Activated CD8-positive, alpha-beta T cell treated with anti-CD3 and anti-CD28 coated beads for 36 hours (primary cell): ENCODE data around the gene KIF26B. TPM values are rescaled to one million over a fixed set of nuclear protein-coding genes. Genes with fewer than 3 reads are reported as not detected.

ENCODE experiments used
- ATAC-seq: fragments of 200-7000 bp; cut with Tn5 transposase; one replicate; pipeline ENCODE4 v1.10.0; 2021; ENCODE audit warnings: mild to moderate bottlenecking, moderate library complexity
- CTCF ChIA-PET: fragments of 350-600 bp; sonication (Branson Sonifier 250); formaldehyde crosslinking; loops from one replicate; lab custom pipeline; 2021; ENCODE audit warnings: antibody characterized with exemption; lab: Charles Lee
- POLR2A ChIA-PET: fragments of 350-600 bp; sonication (Branson Sonifier 250); formaldehyde crosslinking; loops from one replicate; lab custom pipeline; 2021; ENCODE audit warnings: antibody characterized with exemption; lab: Charles Lee
- DNase-seq: peaks from one replicate; pipeline ENCODE4 v3.0.0-alpha.2; 2020
- H3K27ac Mint-ChIP-seq: one replicate; pipeline ENCODE4 v1.8.0; 2021; ENCODE audit warnings: mild to moderate bottlenecking, mixed read lengths
- H3K27me3 Mint-ChIP-seq: one replicate; pipeline ENCODE4 v1.8.0; 2021; ENCODE audit warnings: mixed read lengths
- H3K36me3 Mint-ChIP-seq: one replicate; pipeline ENCODE4 v1.8.0; 2021; ENCODE audit warnings: low read depth, mixed read lengths
- H3K4me1 Mint-ChIP-seq: one replicate; pipeline ENCODE4 v1.8.0; 2021; ENCODE audit warnings: low read depth, mixed read lengths
- H3K4me3 Mint-ChIP-seq: one replicate; pipeline ENCODE4 v1.8.0; 2021; ENCODE audit warnings: mild to moderate bottlenecking, moderate library complexity, mixed read lengths
- H3K9me3 Mint-ChIP-seq: one replicate; pipeline ENCODE4 v1.8.0; 2021; ENCODE audit warnings: mixed read lengths
- CTCF ChIP-seq: fragments of 200-600 bp; IDR thresholded peaks from one replicate; pipeline ENCODE4 v1.8.0; 2022; ENCODE audit warnings: antibody characterized with exemption, mild to moderate bottlenecking
- intact Hi-C: fragments of 100-400 bp; cut with micrococcal nuclease; formaldehyde crosslinking; loops from one replicate; pipeline ENCODE4 v1.10.0; 2022
- total RNA-seq, 2 experiments: library from RNA; stranded (reverse); gene quantifications; one replicate each; pipeline ENCODE4 v1.2.3, GENCODE V29; 2021

Gene KIF26B
- total RNA-seq, 2 experiments from 2014 or later = 0.16 TPM

GRCh38 chr1:245684166-245684565 lies 529.4 kb downstream of the KIF26B start:
- CTCF ChIA-PET = no interaction called here
- TF ChIP-seq CTCF = no peak
- H3K27ac Mint-ChIP-seq = no peak overlapping the region
- no peaks in the 10 kb centered on the region for H3K4me1 Mint-ChIP-seq
- peaks cover 4% of the 10 kb centered on the region for H3K27me3 Mint-ChIP-seq
- no peaks in the 10 kb centered on the region for H3K36me3 Mint-ChIP-seq
- H3K9me3 Mint-ChIP-seq = no peaks in the 10 kb centered on the region
- DNase-seq (no peak), ATAC-seq (no peak)
- POLR2A ChIA-PET = no interaction called here
- H3K4me3 Mint-ChIP-seq = no peak overlapping the region
- intact Hi-C loops = no loop called here

GRCh38 chr1:245684571-245684970 lies 529.8 kb downstream of the KIF26B start:
- H3K36me3 Mint-ChIP-seq = no peaks in the 10 kb centered on the region
- H3K27ac Mint-ChIP-seq = no peak overlapping the region
- H3K27me3 Mint-ChIP-seq = peaks cover 4% of the 10 kb centered on the region
- no peak for ATAC-seq
- no peak overlapping the region for H3K4me3 Mint-ChIP-seq
- no peak for DNase-seq
- CTCF ChIA-PET = no interaction called here
- intact Hi-C loops = no loop called here
- no peaks in the 10 kb centered on the region for H3K9me3 Mint-ChIP-seq
- POLR2A ChIA-PET = no interaction called here
- no peaks in the 10 kb centered on the region for H3K4me1 Mint-ChIP-seq
- no peak for TF ChIP-seq CTCF

GRCh38 chr1:245685111-245685810 lies 530.5 kb downstream of the KIF26B start:
- no peaks in the 10 kb centered on the region for H3K4me1 Mint-ChIP-seq
- ATAC-seq = no peak
- DNase-seq = no peak
- no peaks in the 10 kb centered on the region for H3K9me3 Mint-ChIP-seq
- ChIA-PET POLR2A (no interaction called here), CTCF (no interaction called here)
- H3K4me3 Mint-ChIP-seq = no peak overlapping the region
- no peak for TF ChIP-seq CTCF
- intact Hi-C loops = no loop called here
- no peak overlapping the region for H3K27ac Mint-ChIP-seq
- peaks cover 4% of the 10 kb centered on the region for H3K27me3 Mint-ChIP-seq
- H3K36me3 Mint-ChIP-seq = no peaks in the 10 kb centered on the region

- DNase-seq (no peak), ATAC-seq (no peak)
- no peak overlapping the region for H3K4me3 Mint-ChIP-seq
- TF ChIP-seq CTCF = no peak
- H3K27me3 Mint-ChIP-seq = peaks cover 4% of the 10 kb centered on the region
- ChIA-PET POLR2A (no interaction called here), CTCF (no interaction called here)
- H3K4me1 Mint-ChIP-seq = no peaks in the 10 kb centered on the region
- H3K36me3 Mint-ChIP-seq = no peaks in the 10 kb centered on the region
- intact Hi-C loops = no loop called here
- no peaks in the 10 kb centered on the region for H3K9me3 Mint-ChIP-seq
- H3K27ac Mint-ChIP-seq = no peak overlapping the region
Observed at GRCh38 chr1:245686006-245686405, 531.2 kb downstream of the KIF26B start.

GRCh38 chr1:245686446-245687030 lies 531.8 kb downstream of the KIF26B start:
- no peak for ATAC-seq
- ChIA-PET CTCF (no interaction called here), POLR2A (no interaction called here)
- Mint-ChIP-seq H3K36me3 (no peaks in the 10 kb centered on the region), H3K27me3 (peaks cover 4% of the 10 kb centered on the region), H3K27ac (no peak overlapping the region), H3K4me3 (no peak overlapping the region), H3K4me1 (no peaks in the 10 kb centered on the region), H3K9me3 (no peaks in the 10 kb centered on the region)
- DNase-seq = no peak
- TF ChIP-seq CTCF = no peak
- intact Hi-C loops = no loop called here
